Measurements from ENCODE around the gene DBH.

GRCh38 chr9:133664173-133665050, 28.2 kb downstream of the DBH start:
- TF ChIP-seq CTCF (IDR thresholded peaks at IDR 0.05) (no peak), POLR2A (IDR thresholded peaks at IDR 0.05) (no peak)
